H9 (cell line): ENCODE data around the gene AMY1A. TPM values are rescaled to one million over a fixed set of nuclear protein-coding genes. Genes with fewer than 3 reads are reported as not detected.
"Not testable (repeated sequence)": the region's sequence is repeated elsewhere in the genome, so short reads cannot be mapped to it uniquely, and the experiment has no call there.

ENCODE experiments used
- DNase-seq: peaks from one replicate; pipeline ENCODE4 v3.0.0-alpha.2; 2017
- H2AFZ ChIP-seq: one replicate; pipeline ENCODE4 v1.6.1; 2013; ENCODE audit warnings: mild to moderate bottlenecking, low read length, control low read depth, moderate library complexity
- H2AK5ac ChIP-seq: 2 replicates; pipeline ENCODE4 v1.6.1; 2013; ENCODE audit warnings: low read length, control low read depth, mixed read lengths; ENCODE audit not compliant: insufficient read length
- H2BK120ac ChIP-seq: one replicate; pipeline ENCODE4 v1.6.1; 2013; ENCODE audit warnings: low read depth, mild to moderate bottlenecking, low read length, control low read depth, inconsistent platforms; ENCODE audit not compliant: poor library complexity, severe bottlenecking
- H2BK12ac ChIP-seq: 2 replicates; pipeline ENCODE4 v1.6.1; 2013; ENCODE audit warnings: low read length, control low read depth, mixed read lengths, low read depth; ENCODE audit not compliant: insufficient read length
- H2BK15ac ChIP-seq: 2 replicates; pipeline ENCODE4 v1.6.1; 2013; ENCODE audit warnings: low read depth, low read length, control low read depth
- H2BK20ac ChIP-seq: one replicate; pipeline ENCODE4 v1.6.1; 2013; ENCODE audit warnings: low read depth, mild to moderate bottlenecking, low read length, control low read depth, inconsistent platforms; ENCODE audit not compliant: poor library complexity, severe bottlenecking
- H2BK5ac ChIP-seq: 2 replicates; pipeline ENCODE4 v1.6.1; 2013; ENCODE audit warnings: low read length, control low read depth, mixed read lengths; ENCODE audit not compliant: insufficient read length
- H3K14ac ChIP-seq: 2 replicates; pipeline ENCODE4 v1.6.1; 2013; ENCODE audit warnings: low read length, control low read depth; ENCODE audit not compliant: insufficient read depth
- H3K18ac ChIP-seq: 2 replicates; pipeline ENCODE4 v1.6.1; 2013; ENCODE audit warnings: low read depth, mild to moderate bottlenecking, mixed read lengths, low read length, control low read depth; ENCODE audit not compliant: insufficient read length
- H3K23ac ChIP-seq: 2 replicates; pipeline ENCODE4 v1.6.1; 2013; ENCODE audit warnings: low read length, control low read depth, mixed read lengths, low read depth; ENCODE audit not compliant: insufficient read length
- H3K23me2 ChIP-seq: 2 replicates; pipeline ENCODE4 v1.6.1; 2013; ENCODE audit warnings: low read depth, mild to moderate bottlenecking, mixed read lengths, low read length, control low read depth; ENCODE audit not compliant: insufficient read length, poor library complexity, severe bottlenecking
- H3K27ac ChIP-seq: 2 replicates; pipeline ENCODE4 v1.5.1; 2013; ENCODE audit warnings: low read length, control low read depth, mixed read lengths, low read depth; ENCODE audit not compliant: insufficient read length
- H3K27me3 ChIP-seq: 2 replicates; pipeline ENCODE4 v1.6.1; 2013; ENCODE audit warnings: low read length, control low read depth, inconsistent platforms; ENCODE audit not compliant: insufficient read depth
- H3K4ac ChIP-seq: 2 replicates; pipeline ENCODE4 v1.6.1; 2013; ENCODE audit warnings: low read depth, mild to moderate bottlenecking, control low read depth, inconsistent platforms, low read length, moderate library complexity
- H3K4me1 ChIP-seq: 2 replicates; pipeline ENCODE4 v1.6.1; 2013; ENCODE audit warnings: low read length, control low read depth, inconsistent platforms; ENCODE audit not compliant: insufficient read depth
- H3K4me2 ChIP-seq: 2 replicates; pipeline ENCODE4 v1.6.1; 2013; ENCODE audit warnings: low read length, control low read depth, mixed read lengths; ENCODE audit not compliant: insufficient read length, insufficient read depth
- H3K56ac ChIP-seq: 2 replicates; pipeline ENCODE4 v1.6.1; 2013; ENCODE audit warnings: low read depth, mild to moderate bottlenecking, mixed read lengths, low read length, control low read depth; ENCODE audit not compliant: insufficient read length
- H3K79me1 ChIP-seq: 2 replicates; pipeline ENCODE4 v1.6.1; 2013; ENCODE audit warnings: low read depth, mild to moderate bottlenecking, moderate library complexity, low read length, control low read depth, inconsistent platforms; ENCODE audit not compliant: insufficient read depth, poor library complexity, severe bottlenecking
- H3K79me2 ChIP-seq: 2 replicates; pipeline ENCODE4 v1.6.1; 2013; ENCODE audit warnings: low read length, control low read depth, inconsistent platforms; ENCODE audit not compliant: insufficient read depth
- H3K9ac ChIP-seq: 2 replicates; pipeline ENCODE4 v1.6.1; 2013; ENCODE audit warnings: low read length, control low read depth, mixed read lengths; ENCODE audit not compliant: insufficient read length; ENCODE audit errors: extremely low read depth
- H3K9me3 ChIP-seq: one replicate; pipeline ENCODE4 v1.6.1; 2013; ENCODE audit warnings: low read depth, low read length, inconsistent platforms; ENCODE audit not compliant: control insufficient read depth
- H3T11ph ChIP-seq: one replicate; pipeline ENCODE4 v1.6.1; 2013; ENCODE audit warnings: mild to moderate bottlenecking, low read length, control low read depth, inconsistent platforms
- H4K20me1 ChIP-seq: one replicate; pipeline ENCODE4 v1.6.1; 2013; ENCODE audit not compliant: control insufficient read depth, insufficient read length, insufficient read depth
- H4K5ac ChIP-seq: 2 replicates; pipeline ENCODE4 v1.6.1; 2013; ENCODE audit warnings: low read depth, mild to moderate bottlenecking, mixed read lengths, low read length, control low read depth; ENCODE audit not compliant: insufficient read length
- H4K8ac ChIP-seq: replicated peaks from 2 replicates; pipeline ENCODE4 v1.6.1; 2013; ENCODE audit warnings: low read length, control low read depth, mixed read lengths, low read depth; ENCODE audit not compliant: insufficient read length
- H4K91ac ChIP-seq: 2 replicates; pipeline ENCODE4 v1.6.1; 2013; ENCODE audit warnings: low read depth, mild to moderate bottlenecking, moderate library complexity, mixed read lengths, low read length, control low read depth; ENCODE audit not compliant: insufficient read length
- H3K27ac Mint-ChIP-seq, 3 experiments: 2 replicates in 2 of 3; 3 replicates in 1 of 3; pipeline ENCODE4 v1.8.0; 2020 to 2021; ENCODE audit warnings: mixed read lengths in 3 of 3, mild to moderate bottlenecking in 1 of 3, moderate library complexity in 1 of 3
- H3K27me3 Mint-ChIP-seq: 2 replicates; pipeline ENCODE4 v1.8.0; 2021; ENCODE audit warnings: low read depth, mild to moderate bottlenecking, moderate library complexity, mixed read lengths
- H3K36me3 Mint-ChIP-seq, 3 experiments: 2 replicates in 2 of 3; 3 replicates in 1 of 3; pipeline ENCODE4 v1.8.0; 2020 to 2021; ENCODE audit warnings: low read depth in 3 of 3, mixed read lengths in 3 of 3; ENCODE audit not compliant: insufficient read depth in 1 of 3
- H3K4me1 Mint-ChIP-seq, 2 experiments: 2 replicates each; pipeline ENCODE4 v1.8.0; 2020; ENCODE audit warnings: mixed read lengths in 2 of 2
- H3K4me3 Mint-ChIP-seq, 2 experiments: 2 replicates in 1 of 2; 3 replicates in 1 of 2; pipeline ENCODE4 v1.8.0; 2020 to 2021; ENCODE audit warnings: mild to moderate bottlenecking in 2 of 2, mixed read lengths in 2 of 2, moderate library complexity in 1 of 2
- H3K9me3 Mint-ChIP-seq, 2 experiments: 2 replicates in 1 of 2; 3 replicates in 1 of 2; pipeline ENCODE4 v1.8.0; 2020; ENCODE audit warnings: mild to moderate bottlenecking in 2 of 2, mixed read lengths in 2 of 2, moderate library complexity in 1 of 2
- WGBS: extraction: QIAGEN DNeasy Blood & Tissue Kit; methylation state at CpG from one replicate; pipeline ENCODE4 v1.1.7; 2013; ENCODE audit warnings: missing lambda C conversion rate, low lambda C conversion rate, mixed read lengths; ENCODE audit not compliant: insufficient read length; ENCODE audit errors: extremely low coverage; 5-methylcytosine and 5-hydroxymethylcytosine counted together
- long read RNA-seq: library from polyadenylated mRNA; unstranded; transcript quantifications from one replicate; pipeline ENCODE4 v2.0.0, GENCODE V29; 2020
- total RNA-seq: library from RNA; stranded (reverse); gene quantifications from 2 replicates; pipeline ENCODE4 v1.2.1, GENCODE V29; 2021

Gene AMY1A
- not detected in 2 replicates for total RNA-seq
- long read RNA-seq: 0 reads

DNA sequence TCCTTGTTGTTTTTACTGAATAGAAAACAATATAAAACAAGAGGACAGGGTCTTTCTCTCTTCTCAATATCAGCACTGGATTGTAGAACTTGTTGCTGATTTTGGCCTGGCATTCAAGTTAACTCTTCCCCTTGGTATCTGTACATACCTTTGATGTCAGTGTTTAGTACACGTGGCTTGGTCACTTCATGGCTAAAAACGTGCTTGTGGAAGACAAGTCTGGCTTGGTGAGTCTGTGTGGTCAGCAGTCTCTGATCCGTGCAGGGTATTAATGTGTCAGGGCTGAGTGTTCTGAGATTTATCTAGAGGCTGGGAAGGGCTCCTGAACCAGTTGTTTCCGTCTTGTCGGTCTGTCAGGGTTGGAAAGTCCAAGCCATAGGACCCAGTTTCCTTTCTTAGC lies at the start of gene AMY1A:
TSS of gene AMY1A (plus strand) at position 301 of the 400 bp plus-strand sequence. CDS start 571 bp downstream, outside the sequence.
- H3K9me3 Mint-ChIP-seq, H3K79me2 ChIP-seq, H3K23me2 ChIP-seq, H4K5ac ChIP-seq, H4K91ac ChIP-seq, H3K56ac ChIP-seq, H3K9me3 ChIP-seq, H4K20me1 ChIP-seq, H3K18ac ChIP-seq, H3K27ac Mint-ChIP-seq, H2BK5ac ChIP-seq, H3K4me3 Mint-ChIP-seq, H3K23ac ChIP-seq, H3K27ac ChIP-seq, H3K14ac ChIP-seq, H3K79me1 ChIP-seq, H3K4ac ChIP-seq, H3K4me2 ChIP-seq, H2BK20ac ChIP-seq, H2BK12ac ChIP-seq, H3K36me3 Mint-ChIP-seq, H3K27me3 ChIP-seq, H2BK15ac ChIP-seq, DNase-seq, H3K4me1 ChIP-seq, H2AFZ ChIP-seq, H2BK120ac ChIP-seq, H2AK5ac ChIP-seq, H3K4me1 Mint-ChIP-seq, H3T11ph ChIP-seq, H4K8ac ChIP-seq, H3K9ac ChIP-seq, H3K27me3 Mint-ChIP-seq: not testable (repeated sequence)
- WGBS: no CpG with 5 or more reads among the region's 5 CpGs
